ENCODE measurements around the gene PTGS1. TPM values are rescaled to one million over a fixed set of nuclear protein-coding genes. Genes with fewer than 3 reads are reported as not detected.

PTGS1 gene
- total RNA-seq, 1 experiment from 2014 or later, result 61.2 TPM

- ChIA-PET POLR2A (no interaction called here), CTCF (no interaction called here)
- BruUV-seq (replicated peaks), result no TSS peak
- no peak overlapping the region for H3K4me3 ChIP-seq (ENCODE audit: low read depth in 2 of 2, low read length in 2 of 2)
- no peaks in the 10 kb centered on the region for H3K4me1 ChIP-seq (ENCODE audit: control insufficient read depth, insufficient read depth, low read length)
- H3K36me3 ChIP-seq (ENCODE audit: control insufficient read depth, insufficient read depth, low read length), result no peaks in the 10 kb centered on the region
- in situ Hi-C loops (cut with HindIII; ENCODE audit: low pct_unique_long_range_greater_than_20kb, low sequenced_read_pairs) (no loop called here), intact Hi-C loops (cut with micrococcal nuclease; ENCODE audit: unreplicated experiment) (no loop called here)
- no peaks in the 10 kb centered on the region for H3K9me3 ChIP-seq (ENCODE audit: control insufficient read depth, insufficient read depth, low read depth, low read length)
- no peak for DNase-seq (ENCODE audit: low read depth, low spot score)
- TF ChIP-seq TCF7L2 (IDR thresholded peaks at IDR 0.05; ENCODE audit: low read depth, low read length) (no peak), REST (IDR thresholded peaks at IDR 0.05; ENCODE audit: insufficient read depth in 1 of 2, low read depth in 2 of 2, low read length in 1 of 2) (no peak), POLR2AphosphoS5 (IDR thresholded peaks at IDR 0.05; ENCODE audit: low read depth, low read length) (no peak), CTCF (IDR thresholded peaks at IDR 0.05) (no peak)
- H3K27ac ChIP-seq (ENCODE audit: low read length), result no peak overlapping the region
- H3K27me3 ChIP-seq (ENCODE audit: control insufficient read depth, insufficient read depth, low read length), result no peaks in the 10 kb centered on the region
- no peak for ATAC-seq
Observed at GRCh38 chr9:122392714-122393113, 21.9 kb downstream of the PTGS1 start.

GRCh38 chr9:122393284-122393983, 22.6 kb downstream of the PTGS1 start:
- DNase-seq (ENCODE audit: low read depth, low spot score) (no peak), ATAC-seq (no peak)
- Histone ChIP-seq H3K27ac (ENCODE audit: low read length) (no peak overlapping the region), H3K27me3 (ENCODE audit: control insufficient read depth, insufficient read depth, low read length) (no peaks in the 10 kb centered on the region), H3K36me3 (ENCODE audit: control insufficient read depth, insufficient read depth, low read length) (no peaks in the 10 kb centered on the region), H3K4me1 (ENCODE audit: control insufficient read depth, insufficient read depth, low read length) (no peaks in the 10 kb centered on the region), H3K4me3 (ENCODE audit: low read depth in 2 of 2, low read length in 2 of 2) (no peak overlapping the region), H3K9me3 (ENCODE audit: control insufficient read depth, insufficient read depth, low read depth, low read length) (no peaks in the 10 kb centered on the region)
- no TSS peak for BruUV-seq (replicated peaks)
- ChIA-PET CTCF (no interaction called here), POLR2A (no interaction called here)
- TF ChIP-seq SIN3A (IDR thresholded peaks at IDR 0.05; ENCODE audit: borderline replicate concordance, insufficient read depth, low read depth, low read length) (no peak), CTCF (IDR thresholded peaks at IDR 0.05) (no peak), REST (IDR thresholded peaks at IDR 0.05; ENCODE audit: insufficient read depth in 1 of 2, low read depth in 2 of 2, low read length in 1 of 2) (no peak), POLR2AphosphoS5 (IDR thresholded peaks at IDR 0.05; ENCODE audit: low read depth, low read length) (no peak), TCF7L2 (IDR thresholded peaks at IDR 0.05; ENCODE audit: low read depth, low read length) (no peak)
- in situ Hi-C loops (cut with HindIII; ENCODE audit: low pct_unique_long_range_greater_than_20kb, low sequenced_read_pairs) (no loop called here), intact Hi-C loops (cut with micrococcal nuclease; ENCODE audit: unreplicated experiment) (no loop called here)
